GM19324 (cell line): Measurements from ENCODE around the gene GCH1.

ENCODE experiments used
- ATAC-seq: cut with Tn5 transposase; IDR thresholded peaks from one replicate; pipeline ENCODE4 v1.9.1; 2021; ENCODE audit warnings: mild to moderate bottlenecking, moderate library complexity; ENCODE audit not compliant: unreplicated experiment, low FRiP score

Gene GCH1

DNA sequence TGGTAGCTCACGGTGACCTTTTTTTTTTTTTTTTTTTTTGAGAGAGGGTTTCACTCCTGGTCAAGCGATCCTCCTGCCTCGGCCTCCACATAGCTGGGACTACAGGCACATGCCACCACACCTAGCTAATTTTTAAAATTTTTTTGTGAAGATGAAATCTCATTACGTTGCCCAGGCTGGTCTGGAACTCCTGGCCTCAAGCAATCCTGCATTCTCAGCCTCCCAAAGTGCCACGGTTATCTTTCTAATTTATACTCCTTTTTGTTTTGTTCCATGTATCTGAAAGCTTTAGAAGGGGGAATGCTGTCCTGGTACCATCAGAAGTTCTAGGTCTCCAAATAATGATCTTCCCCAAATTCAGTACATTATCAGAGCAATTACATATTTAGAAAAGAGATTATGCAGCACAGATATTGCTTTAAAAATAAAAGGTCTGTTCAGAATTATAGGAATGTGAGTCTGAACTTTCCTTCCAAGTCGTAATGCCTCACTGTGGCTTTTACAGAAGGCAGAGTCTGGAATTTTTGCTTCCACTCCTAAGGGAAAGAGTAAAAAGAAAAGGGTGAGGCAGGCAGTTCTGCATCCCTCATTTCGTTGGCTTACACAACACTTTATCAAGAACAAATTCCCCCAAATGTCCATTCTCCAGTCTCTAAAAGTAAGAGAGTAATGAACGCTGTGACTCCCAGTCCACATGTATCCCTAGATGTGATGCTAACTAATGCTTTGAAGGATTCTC, 73.0 kb downstream of the GCH1 start:
- ATAC-seq = no peak

DNA sequence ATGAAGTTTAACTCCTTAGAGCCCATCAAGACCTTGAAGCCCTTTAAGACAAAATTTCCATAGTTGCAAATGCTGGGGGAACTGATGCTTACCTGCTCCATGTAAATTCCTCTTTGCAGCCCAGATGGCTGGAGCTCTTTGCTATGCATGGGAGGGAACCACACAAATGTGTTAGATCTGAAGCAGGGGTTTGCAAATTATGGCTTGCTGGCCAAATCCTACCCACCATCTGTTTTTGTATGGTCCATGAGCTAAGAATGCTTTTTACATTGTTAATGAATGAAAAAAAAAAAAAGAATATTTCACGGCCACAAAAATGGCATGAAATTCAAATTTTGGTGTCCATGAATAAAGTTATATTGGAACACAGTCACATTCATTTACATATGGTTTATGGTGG, 74.6 kb downstream of the GCH1 start:
- ATAC-seq = no peak

- ATAC-seq = no peak
These were observed 78.7 kb downstream of the GCH1 start for GRCh38 chr14:54823757-54824549.

- ATAC-seq = no peak
These were observed 79.9 kb downstream of the GCH1 start for GRCh38 chr14:54822685-54823084.

GRCh38 chr14:54818201-54819133, 84.2 kb downstream of the GCH1 start:
- ATAC-seq = no peak

- no peak for ATAC-seq
These were observed 85.1 kb downstream of the GCH1 start for GRCh38 chr14:54817506-54817905.

- ATAC-seq = no peak
These were observed 86.2 kb downstream of the GCH1 start for GRCh38 chr14:54816450-54816849.

- no peak for ATAC-seq
These were observed 87.1 kb downstream of the GCH1 start for GRCh38 chr14:54815515-54815914.

- ATAC-seq = no peak
These were observed 87.6 kb downstream of the GCH1 start for GRCh38 chr14:54815016-54815415.

GRCh38 chr14:54814076-54814475, 88.5 kb downstream of the GCH1 start:
- ATAC-seq = no peak

DNA sequence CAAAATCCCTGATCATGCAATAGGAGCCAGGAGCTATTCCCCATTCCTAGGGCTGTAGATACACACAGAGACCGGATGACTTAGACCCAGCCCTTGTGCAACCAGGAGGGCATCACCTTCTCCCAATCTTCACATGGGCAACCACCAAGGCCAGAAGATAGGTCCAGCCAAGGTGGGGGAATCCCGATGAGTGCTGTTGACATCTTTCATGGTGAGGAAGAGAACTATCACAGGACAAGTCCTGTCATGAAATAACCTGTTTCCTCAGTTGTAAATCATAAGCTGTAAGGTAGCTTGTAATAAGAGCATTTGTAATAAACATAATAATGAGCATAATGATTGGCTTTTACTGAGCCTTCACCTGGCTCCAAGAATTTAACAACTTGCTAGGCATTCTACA, 89.5 kb downstream of the GCH1 start:
- no peak for ATAC-seq

DNA sequence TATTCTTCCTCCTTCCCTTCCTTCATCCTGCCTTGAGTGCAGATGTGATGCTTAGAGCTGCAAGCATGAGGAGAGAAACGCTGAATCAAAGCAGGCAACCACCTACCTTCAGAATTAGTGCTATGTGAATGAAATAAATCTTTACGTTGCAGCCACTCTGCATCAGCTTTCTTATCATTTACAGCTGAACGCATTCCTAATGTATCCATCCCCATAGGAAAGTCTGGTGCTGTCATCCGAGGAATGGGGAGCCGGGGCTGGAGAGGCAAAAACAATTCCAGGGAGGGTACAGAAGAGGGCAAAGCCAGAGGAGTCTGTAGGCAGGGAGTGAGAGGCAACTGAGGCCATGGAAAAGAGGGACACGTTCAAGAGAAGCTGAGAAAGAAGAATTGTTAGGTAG, 90.0 kb downstream of the GCH1 start:
- no peak for ATAC-seq

GRCh38 chr14:54809767-54810166, 92.9 kb downstream of the GCH1 start:
- ATAC-seq = no peak

- ATAC-seq = no peak
These were observed 94.1 kb downstream of the GCH1 start for GRCh38 chr14:54808326-54809161.

- no peak for ATAC-seq
These were observed 94.7 kb downstream of the GCH1 start for GRCh38 chr14:54807881-54808280.

DNA sequence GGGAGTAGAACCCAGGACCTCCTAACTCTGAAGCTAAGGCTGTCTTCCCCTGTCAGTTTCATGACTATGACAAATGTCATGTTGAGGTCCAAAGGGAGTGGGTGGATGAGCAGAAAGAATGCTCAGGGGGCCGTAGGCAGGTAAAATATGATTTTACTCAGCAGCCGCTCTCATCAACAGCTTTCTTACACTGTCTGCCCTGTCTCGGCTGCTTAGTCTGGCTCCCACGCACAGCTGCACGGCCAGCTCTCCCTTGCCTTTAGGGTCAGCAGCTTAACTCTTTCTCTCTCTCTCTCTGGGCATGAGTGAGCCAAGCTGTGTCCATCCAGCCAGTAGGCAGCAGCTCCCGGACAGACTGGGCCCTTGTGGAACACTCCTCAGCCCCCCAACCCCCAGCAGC, 95.2 kb downstream of the GCH1 start:
- ATAC-seq = no peak

DNA sequence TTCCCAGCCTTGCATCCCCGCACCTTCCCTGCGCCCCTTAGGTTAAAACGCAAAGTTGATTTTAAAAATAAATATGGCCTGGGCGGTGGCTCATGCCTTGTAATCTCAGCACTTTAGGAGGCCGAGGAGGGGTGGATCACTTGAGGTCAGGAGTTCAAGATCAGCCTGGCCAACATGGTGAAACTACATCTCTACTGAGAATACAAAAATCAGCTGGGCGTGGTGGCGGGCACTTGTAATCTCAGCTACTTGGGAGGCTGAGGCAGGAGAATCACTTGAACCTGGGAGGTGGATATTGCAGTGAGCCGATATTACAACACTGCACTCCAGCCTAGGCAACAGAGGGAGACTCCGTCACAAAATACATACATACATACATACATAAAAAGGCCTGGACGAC, 96.0 kb downstream of the GCH1 start:
- ATAC-seq = no peak

DNA sequence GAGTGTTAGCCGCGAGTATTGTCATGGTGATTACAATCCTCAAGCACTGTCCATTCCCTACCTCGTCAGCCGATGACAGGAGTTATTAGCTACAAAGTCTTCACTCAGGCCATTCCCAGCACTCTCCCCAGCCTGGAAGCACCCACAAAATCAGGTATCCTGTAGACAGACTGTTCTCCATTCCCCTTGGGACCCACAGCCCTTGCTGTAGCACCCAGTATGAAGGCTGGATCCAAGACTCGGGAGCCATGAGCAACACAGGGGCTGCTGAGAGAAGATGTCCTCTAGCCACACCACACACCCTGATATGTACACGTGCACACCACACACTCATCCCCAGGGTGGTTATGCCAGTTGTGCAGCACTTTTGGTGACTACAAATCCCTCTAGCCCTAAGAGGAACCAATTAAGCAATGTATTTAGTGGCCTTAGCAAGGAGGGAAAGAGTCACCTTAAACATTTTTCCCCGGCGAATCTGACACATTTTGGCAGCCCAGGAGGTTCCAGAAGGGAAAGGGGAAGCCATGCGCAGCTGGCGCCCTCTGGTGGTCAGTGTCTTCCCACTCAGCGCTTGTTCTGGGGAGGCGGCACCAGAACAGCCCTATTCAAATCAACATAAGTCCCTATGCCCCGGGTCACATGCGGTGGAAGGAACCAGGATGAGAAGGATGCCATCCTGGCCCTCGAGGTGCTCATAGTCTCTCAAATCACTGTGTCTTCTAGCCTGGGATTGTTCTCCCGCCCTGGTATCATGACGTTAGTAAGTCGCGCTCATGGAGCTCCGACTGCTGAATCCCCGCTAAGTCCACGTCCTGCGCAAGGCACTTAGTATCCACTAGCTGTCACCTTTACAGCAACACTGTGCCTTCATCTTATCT, 96.9 kb downstream of the GCH1 start:
- no peak for ATAC-seq

- no peak for ATAC-seq
These were observed 97.6 kb downstream of the GCH1 start for GRCh38 chr14:54805070-54805444.
